HG02973 (cell line): ENCODE measurements around the gene CTSV.
"Not testable (repeated sequence)": the region's sequence is repeated elsewhere in the genome, so short reads cannot be mapped to it uniquely, and the experiment has no call there.

Experiments used
- ATAC-seq: cut with Tn5 transposase; IDR thresholded peaks from one replicate; pipeline ENCODE4 v1.9.1; 2021; ENCODE audit warnings: moderate library complexity; ENCODE audit not compliant: unreplicated experiment

CTSV gene

DNA sequence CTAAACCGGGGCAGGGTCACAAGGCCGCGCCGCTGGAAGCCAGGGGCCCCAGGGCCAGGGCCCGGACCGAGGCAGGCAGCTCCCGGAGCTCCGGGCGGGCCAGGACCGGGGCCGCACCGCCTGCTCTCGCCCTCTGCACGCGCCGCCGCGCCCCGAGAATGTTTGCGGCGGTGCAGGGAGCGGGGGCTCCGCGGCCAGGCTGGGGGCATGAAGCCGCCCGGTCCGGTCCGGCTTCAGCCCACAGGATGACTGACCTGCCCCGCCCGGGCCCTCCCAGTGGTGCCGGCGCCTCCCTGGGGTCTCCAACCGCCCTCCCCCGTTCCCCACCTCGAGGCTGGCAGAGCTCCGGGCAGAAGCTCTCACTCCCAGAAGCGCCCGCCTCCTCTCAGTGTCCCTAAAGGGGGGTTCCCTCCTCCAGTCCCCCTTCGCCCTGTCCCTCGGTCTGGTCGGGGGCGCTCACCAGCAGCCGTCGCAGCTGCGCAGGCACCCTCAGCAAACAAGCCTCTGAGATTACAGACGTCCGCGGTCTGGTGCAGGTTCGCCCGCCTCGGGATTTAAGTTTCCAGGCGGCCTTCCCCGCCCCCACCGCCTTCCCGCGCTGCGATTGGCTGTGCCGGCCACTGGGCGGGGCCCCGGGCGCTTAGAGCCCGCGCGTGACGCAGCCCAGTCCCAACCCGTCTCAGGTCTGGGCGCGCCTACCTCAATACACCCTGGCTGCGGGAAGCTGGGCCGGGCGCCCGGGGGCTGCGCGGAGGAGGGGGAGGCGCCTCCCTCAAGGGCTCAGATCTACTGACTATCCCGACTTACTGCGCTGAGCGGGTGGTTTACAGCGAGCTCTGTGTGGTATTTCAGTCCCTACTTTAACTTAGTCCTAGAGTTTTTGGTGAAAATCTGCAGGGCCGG lies at the start of gene CTSV:
Gene CTSV (minus strand): TSS at position 532 of the 903 bp plus-strand sequence. CDS start 1,099 bp downstream, outside the sequence.
- ATAC-seq, result peak; percentile 92

DNA sequence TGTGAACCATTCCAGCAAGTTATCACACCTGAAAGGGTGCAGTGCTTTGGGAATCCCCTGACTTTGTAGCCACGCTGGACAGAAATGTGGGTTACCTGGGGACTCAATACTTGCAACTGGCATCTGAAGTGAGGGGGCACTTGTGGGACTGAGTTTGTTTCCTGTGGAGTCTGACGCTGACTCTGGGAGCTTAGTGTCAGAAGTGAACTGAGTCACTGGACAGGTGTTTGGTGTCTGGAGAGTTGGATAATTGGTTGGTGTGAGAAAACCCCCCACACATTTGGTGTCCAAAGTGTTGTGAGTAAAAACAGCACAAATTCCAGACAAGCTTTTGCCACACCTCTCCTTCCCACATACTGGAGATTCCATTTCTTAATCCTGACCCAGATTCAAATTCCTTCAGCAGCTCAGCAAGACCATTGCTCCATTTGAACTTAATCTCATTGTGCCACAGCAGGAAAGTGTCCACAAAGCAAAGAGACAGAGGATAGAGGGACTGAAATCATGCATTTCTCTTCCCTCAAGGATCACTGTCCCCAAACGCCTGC lies 48.8 kb upstream of the CTSV start:
- ATAC-seq, result not testable (repeated sequence)

DNA sequence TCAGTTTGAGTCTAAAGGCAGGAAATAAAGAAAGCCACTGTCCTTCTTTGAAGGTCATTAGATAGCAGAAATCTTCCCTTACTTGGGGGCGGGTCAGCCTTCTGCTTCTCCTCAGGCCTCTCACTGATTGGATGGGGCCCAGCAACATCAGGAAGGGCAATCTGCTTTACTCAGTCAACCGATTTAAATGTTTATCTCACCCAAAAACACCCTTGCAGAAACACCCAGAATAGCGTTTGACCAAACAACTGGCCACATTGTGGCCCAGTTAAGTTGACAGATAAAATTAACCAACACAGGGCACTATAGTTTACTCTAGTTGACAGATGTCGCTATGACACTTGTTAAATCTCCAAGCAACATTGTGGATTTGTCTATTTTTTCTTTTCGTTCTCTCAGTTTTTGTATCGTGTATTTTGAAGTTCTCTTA lies 45.6 kb upstream of the CTSV start:
- not testable (repeated sequence) for ATAC-seq

DNA sequence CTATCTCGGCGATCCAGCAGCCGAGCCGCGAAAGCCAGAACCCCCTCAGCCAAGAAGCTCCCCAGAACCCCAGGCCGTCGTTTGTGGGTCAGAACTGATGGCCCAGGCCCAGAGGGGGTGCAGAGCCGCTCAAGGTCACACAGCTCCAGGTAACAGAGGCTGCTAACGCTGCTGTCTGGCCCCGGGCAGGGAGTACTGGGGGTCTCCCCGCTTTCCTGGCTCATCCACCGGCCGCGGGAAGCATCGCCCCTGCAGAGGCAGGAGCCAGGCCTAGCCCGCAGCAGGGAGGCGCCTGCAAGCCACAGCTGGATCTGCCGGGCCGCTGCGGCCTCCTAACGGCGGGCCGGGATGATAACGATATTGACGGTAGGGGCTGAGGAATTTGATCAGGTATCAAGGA lies 39.4 kb upstream of the CTSV start:
- no peak for ATAC-seq

DNA sequence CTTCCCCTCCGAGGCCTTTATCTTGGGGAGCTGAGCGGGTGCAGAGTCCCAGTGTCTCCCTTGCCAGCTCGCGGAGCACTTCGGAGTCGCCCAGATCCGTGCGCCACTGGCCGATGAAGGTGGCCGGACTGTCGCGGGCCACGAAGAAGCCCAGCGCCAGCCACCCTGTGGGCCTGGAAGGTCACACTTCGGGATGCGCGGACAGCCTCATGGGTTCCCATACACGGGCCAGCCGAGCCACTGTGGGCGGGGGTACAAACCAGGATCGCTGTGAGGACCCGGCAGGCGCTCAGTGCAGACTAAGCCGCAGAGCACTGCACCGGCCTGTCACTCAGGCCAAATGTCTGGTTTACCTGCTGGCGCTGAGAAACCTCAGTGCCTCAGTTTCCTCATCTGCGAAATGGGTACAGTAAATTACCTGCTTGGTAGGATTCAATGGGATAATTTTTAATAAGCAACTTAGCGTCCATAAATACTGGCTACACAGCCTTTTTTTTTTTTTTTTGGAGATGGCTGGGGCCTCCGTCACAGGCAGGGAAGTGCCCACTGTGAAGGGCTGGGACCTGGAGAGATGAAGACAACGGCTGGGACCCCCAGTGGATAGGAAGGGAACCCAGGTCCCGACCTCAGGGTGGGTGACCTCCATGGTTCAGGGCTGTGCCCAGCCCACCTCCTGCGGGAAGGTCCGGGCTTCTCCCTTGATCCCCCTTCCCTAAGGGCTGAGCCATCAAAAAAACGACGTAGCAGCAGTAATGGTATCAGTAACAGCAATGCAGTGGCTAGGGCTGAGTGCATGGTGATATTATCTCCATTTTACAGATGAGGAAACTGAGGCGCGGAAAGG lies 38.7 kb upstream of the CTSV start:
- no peak for ATAC-seq

DNA sequence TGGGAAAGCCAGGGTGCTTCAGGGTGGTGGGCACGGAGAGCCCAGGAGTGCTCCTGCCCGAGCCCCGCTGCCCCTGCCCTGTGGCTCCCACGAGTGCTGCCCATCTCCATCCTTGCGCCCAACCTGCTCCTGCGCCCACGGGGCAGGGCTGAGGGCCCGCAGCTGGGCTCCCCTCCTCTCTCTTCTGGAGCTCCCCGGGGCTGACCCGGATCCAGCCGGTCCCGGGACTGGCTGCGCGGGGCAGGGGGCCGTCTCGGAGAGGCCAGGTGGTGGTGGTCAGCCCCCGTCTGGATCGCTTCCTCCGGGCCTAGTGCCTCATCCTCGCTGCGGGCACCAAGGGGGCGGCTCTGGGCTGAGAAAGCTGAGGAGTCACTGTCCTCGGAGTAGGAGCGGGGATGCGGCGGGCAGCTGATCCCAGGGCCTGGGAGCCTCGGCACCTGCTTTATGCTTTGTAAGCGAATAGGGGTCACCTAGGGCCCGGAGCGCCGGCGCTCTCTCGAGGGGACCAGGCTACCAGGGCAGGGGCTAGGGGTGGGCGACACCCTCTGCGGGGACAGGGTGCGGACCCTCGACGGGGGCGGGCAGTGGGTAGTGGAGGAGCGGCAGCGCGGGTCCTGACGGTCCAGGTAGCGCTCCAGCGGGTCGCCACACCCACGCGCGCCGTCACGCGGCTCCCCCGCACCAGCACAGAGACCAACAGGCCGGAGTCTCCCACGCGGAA lies 37.9 kb upstream of the CTSV start:
- ATAC-seq, result not testable (repeated sequence)

DNA sequence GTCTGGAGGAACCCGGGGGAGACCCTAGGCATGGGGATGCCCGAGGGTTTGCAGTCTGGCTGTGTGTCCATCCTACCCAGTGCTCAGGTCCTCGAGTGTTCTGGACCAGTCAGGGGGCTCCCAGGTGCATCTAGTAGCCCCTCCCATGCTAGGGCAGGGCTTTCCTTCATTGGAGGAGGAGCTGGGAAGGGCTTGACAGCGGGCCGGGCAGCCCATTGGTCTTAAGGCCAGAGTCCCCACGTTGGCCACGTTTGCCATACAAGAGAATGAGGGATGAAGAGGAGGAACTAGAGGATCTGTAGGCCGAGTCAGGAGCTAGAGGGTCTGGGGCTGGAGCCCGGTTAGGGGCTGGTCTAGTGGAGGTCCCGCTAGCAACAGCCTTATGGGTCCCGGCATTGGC lies 37.3 kb upstream of the CTSV start:
- ATAC-seq, result no peak

DNA sequence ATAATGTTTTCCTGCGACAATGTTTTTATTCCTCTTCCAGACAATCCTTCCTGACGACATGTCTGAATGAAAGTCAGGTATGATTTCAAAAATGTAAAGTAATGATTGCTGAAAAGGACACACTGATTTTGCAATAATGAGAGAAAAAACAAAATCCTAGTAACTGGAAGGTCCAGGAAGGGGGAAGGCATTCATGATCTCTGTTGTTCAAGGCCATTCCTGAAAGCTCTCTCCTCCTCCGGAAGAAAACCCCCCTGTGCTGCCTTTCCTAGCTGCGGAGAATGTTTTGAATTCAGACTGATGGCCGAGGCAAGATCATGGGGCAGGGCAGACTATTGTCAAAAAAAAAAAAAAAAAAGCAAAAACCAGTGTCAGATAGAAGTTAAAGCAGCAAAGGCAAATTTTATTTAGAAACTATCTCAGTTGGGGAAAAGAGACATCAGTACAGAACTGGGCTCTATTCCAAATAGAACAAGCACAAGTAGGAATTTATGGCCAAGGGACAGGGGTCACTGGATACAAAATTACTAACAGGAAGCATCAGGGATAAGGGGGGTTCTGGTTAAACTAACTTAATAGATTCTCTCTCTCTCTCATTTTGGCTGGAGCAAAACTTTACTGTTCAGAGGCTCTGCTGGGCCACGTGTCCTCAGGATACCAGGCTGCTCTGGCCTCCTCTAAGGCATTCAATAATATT lies 36.5 kb upstream of the CTSV start:
- ATAC-seq, result no peak

DNA sequence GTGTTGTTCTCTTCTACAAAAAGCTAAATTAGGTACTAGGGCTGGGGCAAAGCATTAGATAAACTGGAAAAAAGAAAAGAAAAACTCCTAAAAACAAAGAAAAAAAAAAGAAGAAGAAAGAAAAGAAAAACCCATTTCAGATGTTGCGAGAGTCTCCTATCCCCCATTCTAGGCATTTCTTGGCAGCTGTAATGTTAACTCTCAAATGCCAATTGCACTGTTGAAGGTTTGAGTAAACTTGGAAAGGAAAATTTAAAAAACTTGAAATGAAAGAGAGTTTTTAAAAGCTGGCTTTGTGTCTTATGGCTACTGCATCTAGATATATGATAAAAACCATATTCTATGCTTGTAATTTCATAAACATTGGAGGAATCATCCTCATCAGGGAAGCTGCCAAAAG lies 34.6 kb upstream of the CTSV start:
- no peak for ATAC-seq

DNA sequence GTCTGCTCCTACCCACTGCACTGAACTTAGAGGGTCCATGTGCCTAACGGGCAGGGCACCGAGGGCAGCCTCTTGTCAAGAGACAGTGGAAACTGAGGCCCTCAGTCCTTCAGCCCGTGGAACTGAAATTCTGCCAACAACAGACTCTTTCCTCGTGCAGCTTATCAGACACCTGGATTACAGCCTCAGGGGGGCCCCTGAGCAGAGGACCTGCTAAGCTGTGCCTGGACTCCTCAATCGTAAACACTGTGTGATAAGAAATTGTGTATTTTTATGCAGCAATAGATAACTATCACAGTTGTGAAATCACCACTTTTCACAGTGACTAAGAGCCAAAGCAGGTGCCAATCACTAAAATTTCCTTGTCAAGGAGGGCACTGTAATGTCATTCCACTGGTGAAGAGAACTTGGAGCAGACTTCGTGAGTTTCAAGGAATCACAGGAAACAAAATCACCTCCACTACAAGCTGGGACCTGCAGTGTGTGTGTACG lies 33.4 kb upstream of the CTSV start:
- ATAC-seq, result no peak

DNA sequence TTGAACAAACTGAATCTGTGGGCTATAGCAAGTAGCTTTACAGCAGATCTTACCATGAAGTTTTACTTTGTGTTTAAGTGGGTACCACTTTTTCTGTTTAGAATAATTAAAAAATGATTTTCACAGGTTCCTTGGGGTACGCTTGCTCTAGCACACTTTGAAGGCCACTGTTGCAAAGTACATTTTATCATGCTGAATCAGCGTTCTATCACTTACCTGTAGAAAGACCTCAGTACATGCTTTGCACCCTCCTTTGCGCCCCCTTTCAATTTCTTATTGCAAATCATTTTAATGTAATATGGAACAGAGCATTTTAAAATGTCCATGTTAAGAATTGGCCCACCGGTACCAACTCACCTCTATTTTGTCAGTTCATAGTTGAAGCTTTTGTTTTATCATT lies 31.4 kb upstream of the CTSV start:
- not testable (repeated sequence) for ATAC-seq

DNA sequence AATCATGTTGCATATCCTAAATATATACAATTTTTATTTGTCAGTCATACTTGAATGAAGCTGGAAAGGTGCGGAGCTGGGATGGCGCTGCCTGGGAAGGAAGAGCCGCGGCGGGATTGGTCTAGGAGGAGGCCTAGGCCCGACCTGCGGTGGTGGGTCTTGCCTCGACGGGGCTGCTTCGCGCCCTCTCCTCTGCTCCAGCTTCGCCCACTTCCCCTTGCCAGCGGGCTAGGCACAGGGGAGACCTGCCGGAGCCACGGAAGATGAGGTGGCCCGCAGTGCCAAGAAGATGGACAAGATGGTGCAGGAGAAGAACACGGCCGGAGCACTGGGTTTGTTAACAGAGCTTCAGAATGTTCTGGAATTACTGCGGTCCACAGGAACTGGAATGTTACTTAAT lies 28.5 kb upstream of the CTSV start:
- no peak for ATAC-seq

DNA sequence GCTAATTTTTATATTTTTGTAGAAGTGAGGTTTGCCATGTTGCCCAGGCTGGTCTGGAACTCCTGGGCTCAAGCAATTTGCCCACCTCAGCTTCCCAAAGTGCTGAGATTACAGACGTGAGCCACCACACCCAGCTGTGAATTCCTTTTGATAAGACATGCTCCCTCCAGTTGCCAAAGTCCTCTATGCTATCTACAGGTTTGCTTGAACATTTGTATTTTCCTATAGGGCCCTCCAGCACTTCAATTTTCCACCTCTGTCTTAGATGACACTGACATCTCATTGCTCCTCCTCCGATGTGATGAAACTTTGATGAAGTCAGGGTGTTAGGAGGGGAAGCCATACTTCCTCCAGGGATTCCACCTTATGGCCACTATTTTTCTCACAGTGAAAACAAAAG lies 25.2 kb upstream of the CTSV start:
- no peak for ATAC-seq

DNA sequence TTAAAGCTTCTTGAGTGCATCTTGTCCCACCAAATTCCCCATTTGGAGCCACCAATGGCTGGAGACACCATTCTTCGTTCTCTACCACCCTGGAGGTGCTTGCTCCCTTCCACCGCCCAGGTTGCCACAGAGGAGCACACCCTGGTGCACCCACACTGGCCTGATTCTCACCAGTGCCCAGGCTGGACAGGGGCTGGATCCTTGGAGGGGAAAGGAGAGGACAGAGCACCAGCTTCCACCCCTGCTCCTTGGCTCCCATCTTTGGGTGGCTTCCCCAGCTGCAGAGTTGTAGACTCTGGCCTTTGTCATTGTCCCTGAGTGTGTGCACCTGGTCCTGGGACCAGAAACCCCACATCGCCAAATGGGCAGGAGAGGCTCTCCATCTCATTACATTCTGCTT lies 21.9 kb upstream of the CTSV start:
- no peak for ATAC-seq

DNA sequence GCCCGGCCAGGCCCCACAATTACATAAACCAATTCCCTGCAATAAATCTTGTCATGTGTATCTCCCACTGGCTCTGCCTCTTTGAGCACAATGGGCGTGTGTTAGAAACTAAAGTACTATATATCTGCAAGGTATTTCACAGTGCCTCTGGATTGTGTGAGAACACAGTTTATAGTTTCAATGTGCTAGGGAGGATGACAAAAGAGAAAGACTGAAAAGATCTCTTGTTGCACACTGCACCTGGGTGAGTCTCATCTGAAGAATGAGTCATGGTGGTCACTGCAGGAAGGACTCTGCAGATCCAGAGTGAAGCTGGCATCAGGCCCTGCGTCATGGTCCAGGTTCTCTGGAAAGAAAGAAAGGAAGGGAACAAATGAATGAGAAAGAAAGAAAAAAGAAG lies 20.7 kb upstream of the CTSV start:
- ATAC-seq, result no peak

DNA sequence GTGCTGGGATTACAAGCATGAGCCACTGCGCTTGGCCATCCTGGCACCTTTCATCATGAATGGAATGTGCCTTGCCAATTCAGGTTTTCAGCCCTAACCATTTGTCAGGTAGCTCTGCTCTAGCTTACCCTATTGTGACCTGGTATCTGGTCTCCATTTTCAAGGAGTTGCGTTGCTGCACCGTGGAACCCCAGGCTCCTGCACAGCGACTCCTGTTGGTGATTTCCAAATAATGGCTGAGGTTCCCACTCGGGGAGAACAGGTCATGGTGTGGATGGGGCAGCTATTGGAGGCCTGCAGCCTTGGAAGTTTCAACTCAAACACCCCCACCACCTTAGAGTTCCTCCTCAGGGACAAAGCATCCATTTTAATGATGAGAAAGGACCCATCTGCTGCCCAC lies 18.7 kb upstream of the CTSV start:
- no peak for ATAC-seq

DNA sequence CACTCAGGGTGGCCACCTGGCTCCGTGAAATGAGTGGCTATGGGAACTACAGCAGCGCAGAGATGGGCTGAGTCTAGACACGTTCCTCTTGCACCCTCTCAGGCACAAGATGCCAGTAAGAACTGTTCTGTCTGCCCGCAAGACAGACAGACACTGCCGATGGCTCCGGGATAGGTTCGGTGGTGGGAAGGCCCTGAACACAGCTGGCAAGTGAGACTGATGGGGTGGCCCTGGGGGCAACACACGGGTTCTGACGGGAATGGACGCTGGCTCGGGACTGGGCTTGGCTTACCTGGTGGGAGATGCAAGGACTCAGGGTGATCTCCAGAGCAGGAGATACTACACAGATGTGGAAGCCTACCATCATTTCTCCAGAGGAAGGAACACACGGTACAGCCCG lies 16.9 kb upstream of the CTSV start:
- ATAC-seq, result not testable (repeated sequence)

DNA sequence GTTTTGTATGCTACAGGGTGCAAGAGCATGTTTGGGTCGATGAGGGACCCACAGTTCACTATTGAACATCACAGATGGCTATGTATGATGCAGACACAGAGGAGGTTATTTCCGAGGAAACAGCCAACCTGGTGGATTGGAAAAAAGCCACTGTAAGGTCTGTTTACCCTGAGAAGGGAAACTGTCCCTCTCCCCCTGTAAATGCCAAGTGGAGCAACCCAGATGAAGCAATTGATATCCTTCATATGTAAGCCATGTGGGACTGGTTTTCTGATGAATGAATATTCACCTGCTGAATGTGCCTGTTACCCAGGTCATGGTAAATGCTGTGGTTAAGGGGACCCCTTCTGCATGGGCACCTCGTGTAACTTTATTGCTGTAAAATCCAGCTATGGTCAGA lies 14.8 kb upstream of the CTSV start:
- ATAC-seq, result no peak

DNA sequence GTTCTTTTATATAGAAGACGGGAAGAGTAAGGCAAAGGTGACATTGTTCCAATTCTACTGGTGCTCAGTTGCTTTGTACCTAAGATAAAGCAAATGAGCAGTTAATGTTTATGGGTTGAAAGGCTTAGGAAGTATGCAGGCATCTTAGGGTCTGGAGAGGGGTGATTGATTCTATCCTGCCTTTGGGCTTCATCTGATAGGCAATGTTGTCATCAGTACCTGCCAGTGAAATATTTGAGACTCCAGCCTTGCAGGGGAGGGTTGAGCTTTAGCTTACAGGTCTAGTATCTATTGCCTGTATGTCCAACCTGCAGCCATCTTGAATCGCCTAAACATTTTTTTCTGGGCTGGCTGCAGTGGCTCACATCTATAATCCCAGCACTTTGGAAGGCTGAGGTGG lies 13.8 kb upstream of the CTSV start:
- no peak for ATAC-seq

DNA sequence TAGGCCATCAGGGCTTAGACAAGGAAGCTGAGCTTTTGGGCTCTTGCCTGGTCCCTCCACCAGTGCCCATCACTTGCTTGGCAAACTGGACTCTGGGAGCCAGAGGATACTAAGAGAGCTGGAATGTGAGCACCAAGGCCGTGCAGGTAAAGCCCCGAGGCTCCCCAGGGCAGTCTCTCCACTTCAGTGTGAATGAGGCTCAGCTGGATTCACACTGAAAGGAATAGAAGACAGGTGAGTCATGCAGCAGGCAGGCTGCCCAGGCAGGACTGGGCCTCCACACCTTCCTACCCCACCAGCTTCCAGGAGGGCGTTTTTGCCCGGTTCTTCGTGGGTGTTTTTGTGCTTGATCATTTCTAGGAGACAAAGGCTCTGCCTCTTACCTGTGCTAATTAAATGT lies 7.3 kb upstream of the CTSV start:
- no peak for ATAC-seq
